K562 (cell line): ENCODE data around the gene PPP1R9B. TPM values are rescaled to one million over a fixed set of nuclear protein-coding genes. Genes with fewer than 3 reads are reported as not detected.

ENCODE experiments used
- ATF7 ChIP-seq: fragments of 450-650 bp; IDR thresholded peaks from 2 replicates; pipeline ENCODE4 v1.7.1; 2014; ENCODE audit warnings: mild to moderate bottlenecking, moderate library complexity
- CBFA2T2 ChIP-seq: fragments of 450-650 bp; conservative IDR thresholded peaks from 2 replicates; pipeline ENCODE4 v1.6.1; 2017; ENCODE audit warnings: mild to moderate bottlenecking
- CBX2 ChIP-seq: fragments of 200-600 bp; sonication (generic); IDR thresholded peaks from one replicate; pipeline ENCODE4 v1.6.1; 2012; ENCODE audit warnings: mild to moderate bottlenecking, low read length, inconsistent platforms; ENCODE audit not compliant: insufficient read depth, poor library complexity, severe bottlenecking
- CEBPZ ChIP-seq: fragments of 150-350 bp; IDR thresholded peaks from 2 replicates; pipeline ENCODE4 v1.6.1; 2014; ENCODE audit warnings: low read depth, mild to moderate bottlenecking, low read length, borderline replicate concordance
- FOS ChIP-seq: IDR thresholded peaks from 3 replicates; pipeline ENCODE4 v1.6.1; 2011; ENCODE audit not compliant: insufficient read length; ENCODE audit errors: extremely low read depth
- FOSL1 ChIP-seq: fragments of 200-800 bp; sonication (Bioruptor generic); conservative IDR thresholded peaks from 2 replicates; pipeline ENCODE4 v1.6.1; 2016; ENCODE audit warnings: missing genetic modification characterization, missing compliant biosample characterization
- HDAC1 ChIP-seq, 2 experiments: fragments of 450-650 bp; IDR thresholded peaks; 2 replicates each; pipeline ENCODE4 v1.6.1; 2016 to 2017; ENCODE audit warnings: inconsistent platforms in 1 of 2, mild to moderate bottlenecking in 1 of 2, moderate library complexity in 1 of 2
- HDAC2 ChIP-seq: fragments of 450-650 bp; IDR thresholded peaks from 2 replicates; pipeline ENCODE4 v1.6.1; 2016; ENCODE audit warnings: mild to moderate bottlenecking
- KDM1A ChIP-seq, 2 experiments: fragments of 450-650 bp; IDR thresholded peaks; 2 replicates each; pipeline ENCODE4 v1.6.1; 2016; ENCODE audit warnings: mild to moderate bottlenecking in 2 of 2
- KLF16 ChIP-seq: IDR thresholded peaks from 2 replicates; pipeline ENCODE4 v1.6.1; 2016; ENCODE audit warnings: antibody characterized with exemption
- PHTF2 ChIP-seq: fragments of 250-450 bp; sonication (Bioruptor Pico); IDR thresholded peaks from 2 replicates; pipeline ENCODE4 v1.5.0; 2021; ENCODE audit warnings: mild to moderate bottlenecking
- PKNOX1 ChIP-seq: fragments of 450-650 bp; IDR thresholded peaks from 2 replicates; pipeline ENCODE4 v1.6.1; 2016
- POLR2H ChIP-seq: IDR thresholded peaks from 2 replicates; pipeline ENCODE4 v1.6.1; 2016; ENCODE audit warnings: missing genetic modification characterization, low read depth, mild to moderate bottlenecking, control low read depth, missing compliant biosample characterization, moderate library complexity
- RBFOX2 ChIP-seq: fragments of 200-400 bp; formaldehyde crosslinking; IDR thresholded peaks from 2 replicates; pipeline ENCODE4 v1.6.1; 2017; ENCODE audit warnings: low read depth, mild to moderate bottlenecking, low read length, moderate library complexity
- SNRNP70 ChIP-seq: fragments of 200-400 bp; formaldehyde crosslinking; optimal IDR thresholded peaks from 2 replicates; pipeline ENCODE3; 2017; ENCODE audit warnings: low read depth, low read length
- WHSC1 ChIP-seq: IDR thresholded peaks from one replicate; pipeline ENCODE4 v1.6.1; 2012; ENCODE audit warnings: low read length, control low read depth, inconsistent platforms
- ZC3H11A ChIP-seq: IDR thresholded peaks from 2 replicates; pipeline ENCODE4 v1.6.1; 2012; ENCODE audit warnings: low read depth, low read length, improper control_type of control experiment
- ZNF436 ChIP-seq: fragments of 250-450, 450-650 bp; sonication (Bioruptor Pico); formaldehyde crosslinking; IDR thresholded peaks from 2 replicates; pipeline ENCODE4 v1.7.0; 2020; ENCODE audit warnings: mild to moderate bottlenecking
- polyA plus RNA-seq, 8 experiments: library from polyadenylated mRNA; depleted of rRNA in 4 of 8; stranded (reverse) in 5 of 8; unstranded in 3 of 8; fragments of >200 nt; fragmentation: Nextera tagmentation in 2 of 8; fragmentation: Illumina TruSeq in 1 of 8; extraction: Ambion mirVana in 2 of 8; extraction: Trizol in 1 of 8; gene quantifications; 2 replicates each; pipeline versions ENCODE4 v1.2.1 to v1.2.3, GENCODE V29; 2011 to 2014; ENCODE audit warnings: inconsistent platforms in 1 of 8, missing spikeins in 1 of 8
- total RNA-seq, 7 experiments: library from RNA; depleted of rRNA in 6 of 7; stranded (reverse); fragments of >200 nt in 6 of 7; fragmentation: Illumina TruSeq in 2 of 7; extraction: Trizol in 2 of 7; gene quantifications; 2 replicates each; pipeline versions ENCODE4 v1.2.1 to v1.2.3, GENCODE V29; 2011 to 2021; ENCODE audit warnings: low replicate concordance in 1 of 7

PPP1R9B gene
- total and polyA plus RNA-seq, 9 of the 15 experiments (the other 6 are each of a cell fraction or from before 2014, with no cell fraction given), result 0.10 to 63.5 (median 24.7) TPM

- TF ChIP-seq ZNF436 (CRISPR knock-in tag) (no peak), PHTF2 (CRISPR knock-in tag) (no peak), PKNOX1 (0 out of 2 replicates have a peak, but pooled peaks have one; percentile 4), ZC3H11A (no peak), CBFA2T2 (peak; percentile 49; the same call in 1 of the 2 replicates), FOS (no peak), RBFOX2 (no peak), POLR2H (no peak), ATF7 (no peak), WHSC1 (no peak), CBX2 (no peak), FOSL1 (tag) (no peak), KDM1A (IDR thresholded peaks at IDR 0.05) (0 out of 4 replicates have a peak, but pooled peaks of 1 of the 2 experiments have one; percentile 9), SNRNP70 (no peak), HDAC2 (no peak), CEBPZ (no peak), KLF16 (no peak), HDAC1 (IDR thresholded peaks at IDR 0.05) (0 out of 4 replicates have a peak, but pooled peaks of 1 of the 2 experiments have one; percentile 38)
Measured at GRCh38 chr17:50108556-50108955, 41.9 kb downstream of the PPP1R9B start (continued).
